ENCODE measurements around the gene TRIM47.

The TRIM47 gene

GRCh38 chr17:75899353-75899752 is 21.0 kb upstream of the TRIM47 start:
- H3K27ac Mint-ChIP-seq = no peak overlapping the region
- no peak overlapping the region for H3K4me3 Mint-ChIP-seq
- peaks cover 29% of the 10 kb centered on the region for H3K4me1 Mint-ChIP-seq
- DNase-seq = no peak
- no peaks in the 10 kb centered on the region for H3K27me3 Mint-ChIP-seq
- H3K36me3 Mint-ChIP-seq (ENCODE audit: low read depth) = peaks cover 16% of the 10 kb centered on the region
- no peaks in the 10 kb centered on the region for H3K9me3 Mint-ChIP-seq
- ATAC-seq = no peak

- peaks cover 14% of the 10 kb centered on the region for H3K36me3 Mint-ChIP-seq (ENCODE audit: low read depth)
- no peak for ATAC-seq
- H3K4me1 Mint-ChIP-seq = peaks cover 32% of the 10 kb centered on the region
- no peaks in the 10 kb centered on the region for H3K27me3 Mint-ChIP-seq
- no peaks in the 10 kb centered on the region for H3K9me3 Mint-ChIP-seq
- H3K4me3 Mint-ChIP-seq = no peak overlapping the region
- no peak overlapping the region for H3K27ac Mint-ChIP-seq
- DNase-seq = no peak
Observed at GRCh38 chr17:75898791-75899190, 20.4 kb upstream of the TRIM47 start.

GRCh38 chr17:75898065-75898464 is 19.7 kb upstream of the TRIM47 start:
- ATAC-seq (no peak), DNase-seq (no peak)
- no peaks in the 10 kb centered on the region for H3K9me3 Mint-ChIP-seq
- H3K36me3 Mint-ChIP-seq (ENCODE audit: low read depth) = peaks cover 14% of the 10 kb centered on the region
- no peak overlapping the region for H3K27ac Mint-ChIP-seq
- no peaks in the 10 kb centered on the region for H3K27me3 Mint-ChIP-seq
- H3K4me1 Mint-ChIP-seq = peaks cover 27% of the 10 kb centered on the region
- H3K4me3 Mint-ChIP-seq = no peak overlapping the region

- Mint-ChIP-seq H3K4me3 (peak overlapping the region; percentile 12), H3K27ac (peak overlapping the region; percentile 66), H3K4me1 (peaks cover 24% of the 10 kb centered on the region), H3K27me3 (no peaks in the 10 kb centered on the region), H3K9me3 (no peaks in the 10 kb centered on the region), H3K36me3 (ENCODE audit: low read depth) (peaks cover 14% of the 10 kb centered on the region)
- ATAC-seq (no peak), DNase-seq (no peak)
Observed at GRCh38 chr17:75897160-75898019, 19.0 kb upstream of the TRIM47 start.

- Mint-ChIP-seq H3K4me1 (peaks cover 23% of the 10 kb centered on the region), H3K36me3 (ENCODE audit: low read depth) (peaks cover 10% of the 10 kb centered on the region), H3K27me3 (no peaks in the 10 kb centered on the region), H3K27ac (peak within 1 kb of the TSS; percentile 93), H3K4me3 (peak within 1 kb of the TSS; percentile 90), H3K9me3 (no peaks in the 10 kb centered on the region)
- DNase-seq (peak; percentile 85), ATAC-seq (peak; percentile 78)
Observed at GRCh38 chr17:75896415-75897159, 18.2 kb upstream of the TRIM47 start, which contains the start of gene TRIM65. TSS of gene TRIM65 (minus strand) at chr17:75896951. CDS start at chr17:75896937, 14 bp downstream.

- DNase-seq (no peak), ATAC-seq (no peak)
- H3K27me3 Mint-ChIP-seq = no peaks in the 10 kb centered on the region
- H3K36me3 Mint-ChIP-seq (ENCODE audit: low read depth) = peaks cover 8% of the 10 kb centered on the region
- H3K4me1 Mint-ChIP-seq = peaks cover 23% of the 10 kb centered on the region
- H3K27ac Mint-ChIP-seq = peak overlapping the region; percentile 93
- H3K9me3 Mint-ChIP-seq = no peaks in the 10 kb centered on the region
- peak overlapping the region; percentile 90 for H3K4me3 Mint-ChIP-seq
Observed at GRCh38 chr17:75895370-75896155, 17.2 kb upstream of the TRIM47 start.

- DNase-seq (no peak), ATAC-seq (no peak)
- Mint-ChIP-seq H3K4me1 (peaks cover 32% of the 10 kb centered on the region), H3K36me3 (ENCODE audit: low read depth) (peaks cover 10% of the 10 kb centered on the region), H3K27ac (peak overlapping the region; percentile 34), H3K4me3 (no peak overlapping the region), H3K27me3 (no peaks in the 10 kb centered on the region), H3K9me3 (no peaks in the 10 kb centered on the region)
Observed at GRCh38 chr17:75894049-75894733, 15.8 kb upstream of the TRIM47 start.

- H3K4me1 Mint-ChIP-seq = peaks cover 32% of the 10 kb centered on the region
- peak overlapping the region; percentile 34 for H3K27ac Mint-ChIP-seq
Observed at GRCh38 chr17:75893305-75894048, 15.1 kb upstream of the TRIM47 start.

GRCh38 chr17:75892556-75893224 is 14.3 kb upstream of the TRIM47 start:
- ATAC-seq (no peak), DNase-seq (no peak)
- no peaks in the 10 kb centered on the region for H3K27me3 Mint-ChIP-seq
- H3K4me3 Mint-ChIP-seq = no peak overlapping the region
- H3K9me3 Mint-ChIP-seq = no peaks in the 10 kb centered on the region
- H3K36me3 Mint-ChIP-seq (ENCODE audit: low read depth) = peaks cover 10% of the 10 kb centered on the region
- no peak overlapping the region for H3K27ac Mint-ChIP-seq
- H3K4me1 Mint-ChIP-seq = peaks cover 30% of the 10 kb centered on the region

More at GRCh38 chr17:75893305-75894048, 15.1 kb upstream of the TRIM47 start:
- Mint-ChIP-seq H3K9me3 (no peaks in the 10 kb centered on the region), H3K27me3 (no peaks in the 10 kb centered on the region), H3K4me3 (no peak overlapping the region), H3K36me3 (ENCODE audit: low read depth) (peaks cover 10% of the 10 kb centered on the region)
- ATAC-seq (no peak), DNase-seq (no peak)

GRCh38 chr17:75891605-75892555 is 13.5 kb upstream of the TRIM47 start:
- peaks cover 10% of the 10 kb centered on the region for H3K36me3 Mint-ChIP-seq (ENCODE audit: low read depth)
- peaks cover 26% of the 10 kb centered on the region for H3K4me1 Mint-ChIP-seq
- DNase-seq = no peak
- no peak overlapping the region for H3K27ac Mint-ChIP-seq
- no peak overlapping the region for H3K4me3 Mint-ChIP-seq
- no peaks in the 10 kb centered on the region for H3K27me3 Mint-ChIP-seq
- ATAC-seq = no peak
- no peaks in the 10 kb centered on the region for H3K9me3 Mint-ChIP-seq

- ATAC-seq (no peak), DNase-seq (no peak)
- Mint-ChIP-seq H3K27ac (no peak overlapping the region), H3K4me1 (peaks cover 26% of the 10 kb centered on the region), H3K27me3 (no peaks in the 10 kb centered on the region), H3K36me3 (ENCODE audit: low read depth) (peaks cover 10% of the 10 kb centered on the region), H3K4me3 (no peak overlapping the region), H3K9me3 (no peaks in the 10 kb centered on the region)
Observed at GRCh38 chr17:75891022-75891604, 12.7 kb upstream of the TRIM47 start.

- H3K9me3 Mint-ChIP-seq = no peaks in the 10 kb centered on the region
- H3K4me1 Mint-ChIP-seq = peaks cover 17% of the 10 kb centered on the region
- H3K27me3 Mint-ChIP-seq = no peaks in the 10 kb centered on the region
- peaks cover 2% of the 10 kb centered on the region for H3K36me3 Mint-ChIP-seq (ENCODE audit: low read depth)
- peak overlapping the region; percentile 56 for H3K27ac Mint-ChIP-seq
- ATAC-seq (peak; percentile 74), DNase-seq (no peak)
- no peak overlapping the region for H3K4me3 Mint-ChIP-seq
Observed at GRCh38 chr17:75889454-75889853, 11.1 kb upstream of the TRIM47 start.

All from activated naive CD8-positive, alpha-beta T cell treated with anti-CD3 and anti-CD28 coated beads, Interleukin-2, amount 50 U/mL, for 24 hours (primary cell).